Measurements from ENCODE around the gene PCDHB11. TPM values are rescaled to one million over a fixed set of nuclear protein-coding genes. Genes with fewer than 3 reads are reported as not detected.
"Not testable (repeated sequence)": the region's sequence is repeated elsewhere in the genome, so short reads cannot be mapped to it uniquely, and the experiment has no call there.

The PCDHB11 gene
- total RNA-seq, 1 experiment from 2014 or later, result 0.61 TPM

GRCh38 chr5:141150993-141151325 lies 48.5 kb upstream of the PCDHB11 start (continued):
- TF ChIP-seq PRDM15 (CRISPR knock-in tag; IDR thresholded peaks at IDR 0.05) (no peak), ZNF138 (CRISPR knock-in tag; conservative IDR thresholded peaks at IDR 0.05) (no peak), ZNF423 (CRISPR knock-in tag; IDR thresholded peaks at IDR 0.05) (no peak), TEAD4 (CRISPR knock-in tag; IDR thresholded peaks at IDR 0.05) (no peak), ZBTB21 (CRISPR knock-in tag; IDR thresholded peaks at IDR 0.05; ENCODE audit: borderline replicate concordance) (no peak), RORB (CRISPR knock-in tag; IDR thresholded peaks at IDR 0.05) (no peak), ETV6 (CRISPR knock-in tag; IDR thresholded peaks at IDR 0.05) (no peak), ZSCAN18 (CRISPR knock-in tag; IDR thresholded peaks at IDR 0.05) (no peak), GABPB1 (CRISPR knock-in tag; IDR thresholded peaks at IDR 0.05) (no peak), IRF2 (CRISPR knock-in tag; IDR thresholded peaks at IDR 0.05; ENCODE audit: borderline replicate concordance, low read depth) (no peak), ZNF671 (CRISPR knock-in tag; IDR thresholded peaks at IDR 0.05) (no peak)

- POLR2A ChIA-PET; ATAC-seq; H3K4me3 Mint-ChIP-seq; H3K4me1 Mint-ChIP-seq; DNase-seq (ENCODE audit: low spot score); H3K27ac Mint-ChIP-seq; H3K27me3 Mint-ChIP-seq (ENCODE audit: low read depth): not testable (repeated sequence)
- Mint-ChIP-seq H3K9me3 (peaks cover 19% of the 10 kb centered on the region), H3K36me3 (peaks cover 16% of the 10 kb centered on the region)
- CTCF ChIA-PET, result interaction anchor here (1.1 kb wide), 1 partner anchor 16 kb away, joined by 5 read pairs; the partner anchor contains the start of gene PCDHB5
Observed at GRCh38 chr5:141151632-141152031, 47.8 kb upstream of the PCDHB11 start.

- Mint-ChIP-seq H3K36me3 (peaks cover 21% of the 10 kb centered on the region), H3K9me3 (peaks cover 24% of the 10 kb centered on the region)
- POLR2A ChIA-PET; H3K4me3 Mint-ChIP-seq; ATAC-seq; DNase-seq (ENCODE audit: low spot score); H3K27me3 Mint-ChIP-seq (ENCODE audit: low read depth); H3K27ac Mint-ChIP-seq; H3K4me1 Mint-ChIP-seq: not testable (repeated sequence)
- CTCF ChIA-PET, result interaction anchor here (0.9 to 1.1 kb wide), 3 partner anchors 17 to 41 kb away, joined by 3 to 5 read pairs (median 3); partner anchors contain the start of gene PCDHB5
Observed at GRCh38 chr5:141152096-141152495, 47.3 kb upstream of the PCDHB11 start.

GRCh38 chr5:141155540-141156374 lies 43.7 kb upstream of the PCDHB11 start:
- peaks cover 23% of the 10 kb centered on the region for H3K9me3 Mint-ChIP-seq
- H3K4me3 Mint-ChIP-seq, result peak overlapping the region; percentile 49
- peaks cover 17% of the 10 kb centered on the region for H3K36me3 Mint-ChIP-seq
- ChIA-PET CTCF (interaction anchor here (0.6 to 3.1 kb wide), 53 partner anchors 9 to 562 kb away, joined by 3 to 45 read pairs (median 5); partner anchors contain the start of genes PCDHA8, PCDHAC1, PCDHB1 and PCDHB10), POLR2A (interaction anchor here (1.0 kb wide), 1 partner anchor 90 kb away, joined by 3 read pairs; the partner anchor contains the start of gene PCDHB15)
- no peaks in the 10 kb centered on the region for H3K27me3 Mint-ChIP-seq (ENCODE audit: low read depth)
- 0 out of 2 replicates have a peak, but pooled peaks cover 5% of the 10 kb centered on the region for H3K4me1 Mint-ChIP-seq
- peak; percentile 61 for DNase-seq (ENCODE audit: low spot score)
- peak; percentile 55 for TF ChIP-seq CTCF (IDR thresholded peaks at IDR 0.05)
- TF ChIP-seq E2F1 (CRISPR knock-in tag; IDR thresholded peaks at IDR 0.05), result no peak
- no peak overlapping the region for H3K27ac Mint-ChIP-seq
- ATAC-seq, result peak; percentile 84

GRCh38 chr5:141157356-141157755 lies 42.1 kb upstream of the PCDHB11 start:
- H3K27ac Mint-ChIP-seq; H3K4me1 Mint-ChIP-seq; ATAC-seq; H3K36me3 Mint-ChIP-seq; H3K27me3 Mint-ChIP-seq (ENCODE audit: low read depth); DNase-seq (ENCODE audit: low spot score); CTCF ChIA-PET; H3K4me3 Mint-ChIP-seq; POLR2A ChIA-PET: not testable (repeated sequence)
- H3K9me3 Mint-ChIP-seq, result peaks cover 15% of the 10 kb centered on the region

- ATAC-seq; POLR2A ChIA-PET; DNase-seq (ENCODE audit: low spot score); H3K36me3 Mint-ChIP-seq; H3K27ac Mint-ChIP-seq; H3K4me1 Mint-ChIP-seq; H3K27me3 Mint-ChIP-seq (ENCODE audit: low read depth); H3K4me3 Mint-ChIP-seq: not testable (repeated sequence)
- CTCF ChIA-PET, result interaction anchor here (1.3 kb wide), 1 partner anchor 23 kb away, joined by 7 read pairs; the partner anchor contains the start of gene PCDHB5
- H3K9me3 Mint-ChIP-seq, result peaks cover 17% of the 10 kb centered on the region
Observed at GRCh38 chr5:141157901-141158300, 41.5 kb upstream of the PCDHB11 start.
